ENCODE results near the gene DYRK1A.

The DYRK1A gene

DNA sequence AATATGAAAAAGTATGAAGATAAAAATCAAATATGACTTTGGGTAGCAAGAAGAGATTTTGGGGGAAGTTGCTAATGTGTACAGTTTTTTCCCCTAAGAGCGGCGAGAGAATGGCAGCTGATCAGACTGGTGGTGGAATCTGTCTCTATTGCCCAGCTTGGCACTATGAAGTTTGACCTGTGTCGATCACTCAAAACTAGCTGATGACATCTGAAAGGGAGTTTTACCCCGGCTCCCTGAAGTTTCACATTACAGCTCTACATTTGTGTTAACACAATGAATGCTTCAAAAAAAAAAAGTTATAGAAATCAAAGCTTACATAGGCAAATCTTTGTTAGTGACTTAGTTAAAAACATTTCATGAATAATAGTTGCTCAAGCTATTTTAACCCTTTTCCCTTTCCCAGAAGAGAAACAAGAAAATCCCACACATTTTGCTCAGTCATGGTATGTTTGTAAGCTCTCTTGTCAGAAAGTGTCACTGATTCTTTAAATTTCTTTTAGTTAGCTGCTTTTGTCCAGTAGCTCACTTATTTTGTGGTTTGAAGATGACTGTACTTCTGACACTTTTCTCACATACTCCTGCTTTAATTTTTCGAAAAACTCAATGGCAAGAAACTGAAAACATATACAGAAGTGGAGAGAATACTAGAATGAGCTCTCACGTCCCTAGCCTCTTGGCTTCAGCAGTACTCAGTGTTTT lies 41.3 kb downstream of the DYRK1A start:
- Histone ChIP-seq H3K36me3 (ENCODE audit: control insufficient read depth in 4 of 4, insufficient read depth in 4 of 4, low read length in 3 of 4) (peaks cover 0 to 7% (median 2%) of the 10 kb centered on the region in 4 experiments), H3K4me3 (ENCODE audit: control insufficient read depth in 1 of 7, extremely low read depth in 1 of 7, insufficient read depth in 4 of 7, low read depth in 2 of 7, low read length in 6 of 7) (no peak overlapping the region), H3K9me3 (ENCODE audit: control extremely low read depth in 1 of 5, control insufficient read depth in 4 of 5, insufficient read depth in 2 of 5, low read depth in 1 of 5, low read length in 4 of 5) (no peaks in the 10 kb centered on the region), H3K27me3 (replicated peaks in 2 of 5; ENCODE audit: control insufficient read depth in 4 of 5, insufficient read depth in 5 of 5, low read length in 4 of 5) (no peaks in the 10 kb centered on the region), H3K27ac (ENCODE audit: insufficient read depth in 1 of 2, low read depth in 1 of 2, low read length in 2 of 2, poor library complexity in 1 of 2, severe bottlenecking in 2 of 2) (peak overlapping the region; percentile 5 to 44), H3K4me1 (ENCODE audit: control extremely low read depth in 1 of 4, control insufficient read depth in 4 of 4, insufficient read depth in 4 of 4, low read length in 3 of 4) (peaks cover 1 to 36% (median 23%) of the 10 kb centered on the region in 4 experiments)
- 93% methylated on average over 2 of the region's 6 CpGs for WGBS (ENCODE audit: insufficient coverage)
- DNase-seq = peak in 2 of 3 donors; percentile 51 to 63
- ChIA-PET POLR2A (interaction anchor here (0.5 to 1.0 kb wide), 2 partner anchors 29 to 44 kb away, joined by 3 to 4 read pairs; no protein-coding TSS in a partner anchor), CTCF (interaction anchor here (0.7 to 2.7 kb wide), 8 partner anchors 9 to 25 kb away, joined by 3 to 8 read pairs (median 4); no protein-coding TSS in a partner anchor)

DNA sequence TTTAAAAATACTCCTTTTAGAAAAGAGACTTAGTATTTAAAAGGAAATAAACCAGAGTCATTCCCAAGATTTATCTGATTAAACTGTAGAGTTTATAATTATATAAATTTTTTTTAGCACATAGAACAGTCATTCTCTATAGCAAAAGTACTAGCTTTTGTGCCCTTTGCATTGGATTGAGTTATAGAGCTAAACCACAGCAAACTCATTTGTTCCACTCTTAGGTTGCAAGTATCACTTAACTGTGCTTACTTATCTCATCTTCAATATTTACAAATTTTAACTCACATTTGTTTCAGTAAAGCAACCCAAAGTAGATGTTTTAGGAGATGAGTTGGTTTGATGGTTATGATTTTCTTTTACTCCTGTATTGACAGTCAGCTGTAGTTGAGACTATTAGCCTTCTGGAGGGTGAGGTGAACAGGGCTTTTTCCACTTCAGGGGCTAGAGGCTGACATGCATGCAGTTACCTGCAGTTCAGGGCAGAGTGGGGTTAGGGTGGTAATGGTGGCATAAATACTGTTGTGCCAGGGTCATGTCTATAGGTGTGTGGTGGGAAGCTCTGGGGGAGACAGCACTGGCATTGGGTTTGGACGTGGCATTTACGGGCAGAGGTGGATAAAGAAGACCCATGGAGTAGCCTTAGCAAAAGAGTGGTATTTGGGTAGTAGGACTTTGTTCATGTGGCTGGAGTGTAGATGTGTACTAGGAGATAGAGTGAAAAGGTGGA lies 42.1 kb downstream of the DYRK1A start:
- no peak overlapping the region for H3K4me3 ChIP-seq (ENCODE audit: control insufficient read depth in 1 of 7, extremely low read depth in 1 of 7, insufficient read depth in 4 of 7, low read depth in 2 of 7, low read length in 6 of 7)
- peaks cover 7 to 42% (median 27%) of the 10 kb centered on the region in 4 experiments for H3K4me1 ChIP-seq (ENCODE audit: control extremely low read depth in 1 of 4, control insufficient read depth in 4 of 4, insufficient read depth in 4 of 4, low read length in 3 of 4)
- no peaks in the 10 kb centered on the region for H3K27me3 ChIP-seq (replicated peaks in 2 of 5; ENCODE audit: control insufficient read depth in 4 of 5, insufficient read depth in 5 of 5, low read length in 4 of 5)
- 100% methylated on average over 2 of the region's 2 CpGs for WGBS (ENCODE audit: insufficient coverage)
- H3K27ac ChIP-seq (ENCODE audit: insufficient read depth in 1 of 2, low read depth in 1 of 2, low read length in 2 of 2, poor library complexity in 1 of 2, severe bottlenecking in 2 of 2) = no peak overlapping the region
- POLR2A ChIA-PET = no interaction called here
- CTCF ChIA-PET = interaction anchor here (0.9 to 2.7 kb wide), 8 partner anchors 8 to 174 kb away, joined by 3 to 8 read pairs (median 4); no protein-coding TSS in a partner anchor
- no peak for DNase-seq
- H3K9me3 ChIP-seq (ENCODE audit: control extremely low read depth in 1 of 5, control insufficient read depth in 4 of 5, insufficient read depth in 2 of 5, low read depth in 1 of 5, low read length in 4 of 5) = no peaks in the 10 kb centered on the region
- H3K36me3 ChIP-seq (ENCODE audit: control insufficient read depth in 4 of 4, insufficient read depth in 4 of 4, low read length in 3 of 4) = peaks cover 0 to 7% (median 2%) of the 10 kb centered on the region in 4 experiments

DNA sequence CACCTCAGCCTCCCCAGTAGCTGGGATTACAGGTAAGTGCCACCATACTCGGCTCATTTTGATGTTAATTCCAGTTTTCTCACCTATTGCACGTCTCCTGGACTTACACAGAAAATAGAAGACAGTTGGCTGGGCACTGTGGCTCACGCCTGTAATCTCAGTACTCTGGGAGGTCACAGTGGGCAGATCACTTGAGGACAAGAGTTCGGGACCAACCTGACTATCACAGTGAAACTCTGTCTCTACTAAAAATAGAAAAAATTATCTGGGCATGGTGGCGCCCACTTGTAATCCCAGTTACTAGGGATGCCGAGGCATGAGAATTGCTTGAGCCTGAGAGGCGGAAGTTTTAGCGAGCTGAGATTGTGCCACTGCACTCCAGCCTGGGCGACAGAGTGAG lies 44.1 kb downstream of the DYRK1A start:
- 92% methylated on average over 7 of the region's 9 CpGs for WGBS (ENCODE audit: insufficient coverage)
- Histone ChIP-seq H3K9me3 (ENCODE audit: control extremely low read depth in 1 of 5, control insufficient read depth in 4 of 5, insufficient read depth in 2 of 5, low read depth in 1 of 5, low read length in 4 of 5) (no peaks in the 10 kb centered on the region), H3K4me3 (ENCODE audit: control insufficient read depth in 1 of 7, extremely low read depth in 1 of 7, insufficient read depth in 4 of 7, low read depth in 2 of 7, low read length in 6 of 7) (no peak overlapping the region), H3K27ac (ENCODE audit: insufficient read depth in 1 of 2, low read depth in 1 of 2, low read length in 2 of 2, poor library complexity in 1 of 2, severe bottlenecking in 2 of 2) (no peak overlapping the region), H3K36me3 (ENCODE audit: control insufficient read depth in 4 of 4, insufficient read depth in 4 of 4, low read length in 3 of 4) (peaks cover 0 to 6% (median 2%) of the 10 kb centered on the region in 4 experiments), H3K4me1 (ENCODE audit: control extremely low read depth in 1 of 4, control insufficient read depth in 4 of 4, insufficient read depth in 4 of 4, low read length in 3 of 4) (peaks cover 15 to 55% (median 38%) of the 10 kb centered on the region in 4 experiments), H3K27me3 (replicated peaks in 2 of 5; ENCODE audit: control insufficient read depth in 4 of 5, insufficient read depth in 5 of 5, low read length in 4 of 5) (no peaks in the 10 kb centered on the region)
- ChIA-PET CTCF (interaction anchor here (0.7 kb wide), 1 partner anchor 148 kb away, joined by 3 read pairs; no protein-coding TSS in a partner anchor), POLR2A (no interaction called here)
- no peak for DNase-seq

DNA sequence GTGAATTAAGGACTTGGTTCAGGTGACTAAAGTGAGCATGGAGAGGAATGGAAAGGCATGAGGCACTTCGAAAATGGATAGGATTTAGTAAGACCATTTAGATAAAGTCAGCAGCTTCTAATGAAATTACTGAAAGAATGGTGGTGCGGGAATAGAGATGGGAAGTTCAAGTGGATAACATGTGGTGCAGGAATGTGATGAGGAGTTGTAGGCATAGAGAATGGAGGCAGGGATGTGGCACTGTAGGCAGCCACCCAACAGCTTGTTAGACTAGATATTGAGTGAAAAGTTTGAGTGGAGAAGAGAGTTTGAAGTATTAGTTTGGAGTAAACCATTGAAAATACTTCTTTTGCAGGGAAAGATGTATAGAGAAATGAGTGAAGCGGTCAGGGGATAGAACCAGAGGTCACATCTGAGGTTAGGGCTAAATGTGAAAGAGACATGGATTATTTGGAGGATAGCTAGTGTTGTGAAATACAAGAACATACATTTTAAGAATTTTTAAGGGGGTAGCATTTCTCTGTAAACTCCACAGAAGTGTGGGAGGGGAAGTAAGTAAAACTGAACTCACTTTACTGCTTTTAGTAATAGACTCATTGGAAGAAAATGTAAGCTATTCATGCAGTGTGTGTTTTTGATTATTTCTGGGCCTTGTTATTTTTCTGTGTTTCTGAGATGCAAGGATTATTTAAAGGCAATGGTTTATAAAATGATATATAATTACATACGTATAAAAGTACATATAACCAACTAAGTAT lies 46.2 kb downstream of the DYRK1A start:
- no peaks in the 10 kb centered on the region for H3K27me3 ChIP-seq (replicated peaks in 2 of 5; ENCODE audit: control insufficient read depth in 4 of 5, insufficient read depth in 5 of 5, low read length in 4 of 5)
- ChIA-PET POLR2A (interaction anchor here (0.5 kb wide), 1 partner anchor 192 kb away, joined by 3 read pairs; no protein-coding TSS in a partner anchor), CTCF (interaction anchor here (0.7 to 1.2 kb wide), 3 partner anchors 11 to 44 kb away, joined by 3 to 5 read pairs (median 3); no protein-coding TSS in a partner anchor)
- no peak overlapping the region for H3K4me3 ChIP-seq (ENCODE audit: control insufficient read depth in 1 of 7, extremely low read depth in 1 of 7, insufficient read depth in 4 of 7, low read depth in 2 of 7, low read length in 6 of 7)
- peaks cover 0 to 10% (median 3%) of the 10 kb centered on the region in 4 experiments for H3K36me3 ChIP-seq (ENCODE audit: control insufficient read depth in 4 of 4, insufficient read depth in 4 of 4, low read length in 3 of 4)
- no peak for DNase-seq
- peaks cover 18 to 48% (median 34%) of the 10 kb centered on the region in 4 experiments for H3K4me1 ChIP-seq (ENCODE audit: control extremely low read depth in 1 of 4, control insufficient read depth in 4 of 4, insufficient read depth in 4 of 4, low read length in 3 of 4)
- WGBS (ENCODE audit: insufficient coverage) = 95% methylated on average over 3 of the region's 4 CpGs
- peak overlapping the region in 1 of 2 experiments; percentile 9 for H3K27ac ChIP-seq (ENCODE audit: insufficient read depth in 1 of 2, low read depth in 1 of 2, low read length in 2 of 2, poor library complexity in 1 of 2, severe bottlenecking in 2 of 2)
- no peaks in the 10 kb centered on the region for H3K9me3 ChIP-seq (ENCODE audit: control extremely low read depth in 1 of 5, control insufficient read depth in 4 of 5, insufficient read depth in 2 of 5, low read depth in 1 of 5, low read length in 4 of 5)

DNA sequence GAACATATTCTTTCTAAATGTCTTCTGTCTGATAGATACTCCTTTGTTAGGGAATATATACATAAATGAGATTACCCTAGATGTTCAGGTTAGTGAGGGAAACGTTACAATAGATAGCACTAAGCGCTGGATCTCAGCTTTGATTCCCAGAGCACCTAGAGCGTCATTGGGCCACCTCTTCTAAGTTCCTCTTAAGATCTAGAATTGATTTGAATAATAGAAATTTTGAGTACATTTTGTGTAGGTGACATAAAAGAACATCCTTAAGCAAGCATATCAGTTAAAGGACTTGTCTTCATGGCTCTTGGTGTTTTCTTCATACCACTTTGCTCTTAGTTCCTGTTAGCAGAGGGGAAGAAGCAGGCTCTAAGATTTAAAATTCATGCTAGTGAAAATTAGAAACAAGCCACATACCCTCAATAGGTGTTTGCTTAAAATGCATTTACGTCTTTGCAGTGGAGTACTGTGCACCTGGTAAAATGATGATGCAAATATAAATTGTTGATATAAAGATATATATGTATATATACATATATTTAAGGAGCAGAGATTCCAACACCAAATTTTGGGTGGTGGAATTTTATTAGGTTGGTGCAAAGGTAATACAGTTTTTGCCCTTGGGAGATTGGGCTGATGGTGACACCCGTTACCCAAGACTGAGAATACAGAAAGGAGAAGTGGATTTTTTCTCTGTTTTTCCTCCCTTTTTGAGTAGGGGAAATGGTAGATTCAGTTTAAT lies 47.1 kb downstream of the DYRK1A start:
- H3K27me3 ChIP-seq (replicated peaks in 2 of 5; ENCODE audit: control insufficient read depth in 4 of 5, insufficient read depth in 5 of 5, low read length in 4 of 5) = no peaks in the 10 kb centered on the region
- no peaks in the 10 kb centered on the region for H3K9me3 ChIP-seq (ENCODE audit: control extremely low read depth in 1 of 5, control insufficient read depth in 4 of 5, insufficient read depth in 2 of 5, low read depth in 1 of 5, low read length in 4 of 5)
- 42% methylated on average over 2 of the region's 5 CpGs for WGBS (ENCODE audit: insufficient coverage)
- ChIA-PET CTCF (interaction anchor here (1.0 to 1.2 kb wide), 3 partner anchors 12 to 21 kb away, joined by 3 to 5 read pairs (median 3); no protein-coding TSS in a partner anchor), POLR2A (no interaction called here)
- peak overlapping the region in 1 of 2 experiments; percentile 17 for H3K27ac ChIP-seq (ENCODE audit: insufficient read depth in 1 of 2, low read depth in 1 of 2, low read length in 2 of 2, poor library complexity in 1 of 2, severe bottlenecking in 2 of 2)
- H3K4me3 ChIP-seq (ENCODE audit: control insufficient read depth in 1 of 7, extremely low read depth in 1 of 7, insufficient read depth in 4 of 7, low read depth in 2 of 7, low read length in 6 of 7) = no peak overlapping the region
- H3K4me1 ChIP-seq (ENCODE audit: control extremely low read depth in 1 of 4, control insufficient read depth in 4 of 4, insufficient read depth in 4 of 4, low read length in 3 of 4) = peaks cover 14 to 42% (median 29%) of the 10 kb centered on the region in 4 experiments
- peak in 1 of 3 donors; percentile 53 for DNase-seq
- H3K36me3 ChIP-seq (ENCODE audit: control insufficient read depth in 4 of 4, insufficient read depth in 4 of 4, low read length in 3 of 4) = peaks cover 0 to 10% (median 3%) of the 10 kb centered on the region in 4 experiments
